ENCODE data around the gene SLC32A1. TPM values are rescaled to one million over a fixed set of nuclear protein-coding genes. Genes with fewer than 3 reads are reported as not detected.

The SLC32A1 gene
- total RNA-seq, 1 donor from 2014 or later: not detected

DNA sequence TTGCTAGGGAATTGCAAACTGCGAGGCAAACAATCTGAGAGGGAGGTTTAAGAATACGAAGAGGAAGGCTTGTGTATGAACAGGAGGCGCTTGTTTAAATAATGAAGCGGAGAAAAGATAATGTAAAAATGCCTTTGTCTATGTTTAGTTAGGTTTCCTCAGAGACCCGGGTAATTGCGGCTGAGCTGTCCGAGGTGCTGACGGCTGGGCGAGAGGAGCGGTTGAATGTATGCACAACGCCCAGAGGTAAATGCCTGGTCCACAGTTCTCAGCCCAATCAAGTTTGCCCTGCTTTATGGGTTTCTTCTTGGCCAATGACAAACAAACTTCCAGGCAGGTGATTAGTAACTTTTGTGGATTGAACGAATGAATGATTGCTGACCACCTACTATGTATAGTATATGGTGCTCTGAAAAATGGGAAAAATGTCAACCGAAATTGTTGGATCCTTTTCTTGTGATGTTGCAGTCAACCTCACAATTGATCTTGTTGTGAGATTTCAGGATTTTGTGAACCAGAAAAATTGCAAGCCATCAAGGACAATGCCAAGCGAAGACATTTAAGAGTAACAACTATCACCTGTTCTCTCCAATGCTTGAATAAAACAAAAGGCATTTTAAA is 38.3 kb upstream of the SLC32A1 start:
- no peaks in the 10 kb centered on the region for H3K4me1 Mint-ChIP-seq (ENCODE audit: low read depth)
- H3K36me3 Mint-ChIP-seq (ENCODE audit: low read depth): no peaks in the 10 kb centered on the region
- H3K4me3 Mint-ChIP-seq (ENCODE audit: unreplicated experiment): no peak overlapping the region
- no peak overlapping the region for H3K27ac Mint-ChIP-seq (ENCODE audit: unreplicated experiment)
- peaks cover 31% of the 10 kb centered on the region for H3K27me3 Mint-ChIP-seq (ENCODE audit: low read depth)
- TF ChIP-seq, protein P1, sequence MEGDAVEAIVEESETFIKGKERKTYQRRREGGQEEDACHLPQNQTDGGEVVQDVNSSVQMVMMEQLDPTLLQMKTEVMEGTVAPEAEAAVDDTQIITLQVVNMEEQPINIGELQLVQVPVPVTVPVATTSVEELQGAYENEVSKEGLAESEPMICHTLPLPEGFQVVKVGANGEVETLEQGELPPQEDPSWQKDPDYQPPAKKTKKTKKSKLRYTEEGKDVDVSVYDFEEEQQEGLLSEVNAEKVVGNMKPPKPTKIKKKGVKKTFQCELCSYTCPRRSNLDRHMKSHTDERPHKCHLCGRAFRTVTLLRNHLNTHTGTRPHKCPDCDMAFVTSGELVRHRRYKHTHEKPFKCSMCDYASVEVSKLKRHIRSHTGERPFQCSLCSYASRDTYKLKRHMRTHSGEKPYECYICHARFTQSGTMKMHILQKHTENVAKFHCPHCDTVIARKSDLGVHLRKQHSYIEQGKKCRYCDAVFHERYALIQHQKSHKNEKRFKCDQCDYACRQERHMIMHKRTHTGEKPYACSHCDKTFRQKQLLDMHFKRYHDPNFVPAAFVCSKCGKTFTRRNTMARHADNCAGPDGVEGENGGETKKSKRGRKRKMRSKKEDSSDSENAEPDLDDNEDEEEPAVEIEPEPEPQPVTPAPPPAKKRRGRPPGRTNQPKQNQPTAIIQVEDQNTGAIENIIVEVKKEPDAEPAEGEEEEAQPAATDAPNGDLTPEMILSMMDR (IDR thresholded peaks at IDR 0.05): no peak
- no peak for DNase-seq (ENCODE audit: low spot score)
- no peaks in the 10 kb centered on the region for H3K9me3 Mint-ChIP-seq (ENCODE audit: low read depth)

DNA sequence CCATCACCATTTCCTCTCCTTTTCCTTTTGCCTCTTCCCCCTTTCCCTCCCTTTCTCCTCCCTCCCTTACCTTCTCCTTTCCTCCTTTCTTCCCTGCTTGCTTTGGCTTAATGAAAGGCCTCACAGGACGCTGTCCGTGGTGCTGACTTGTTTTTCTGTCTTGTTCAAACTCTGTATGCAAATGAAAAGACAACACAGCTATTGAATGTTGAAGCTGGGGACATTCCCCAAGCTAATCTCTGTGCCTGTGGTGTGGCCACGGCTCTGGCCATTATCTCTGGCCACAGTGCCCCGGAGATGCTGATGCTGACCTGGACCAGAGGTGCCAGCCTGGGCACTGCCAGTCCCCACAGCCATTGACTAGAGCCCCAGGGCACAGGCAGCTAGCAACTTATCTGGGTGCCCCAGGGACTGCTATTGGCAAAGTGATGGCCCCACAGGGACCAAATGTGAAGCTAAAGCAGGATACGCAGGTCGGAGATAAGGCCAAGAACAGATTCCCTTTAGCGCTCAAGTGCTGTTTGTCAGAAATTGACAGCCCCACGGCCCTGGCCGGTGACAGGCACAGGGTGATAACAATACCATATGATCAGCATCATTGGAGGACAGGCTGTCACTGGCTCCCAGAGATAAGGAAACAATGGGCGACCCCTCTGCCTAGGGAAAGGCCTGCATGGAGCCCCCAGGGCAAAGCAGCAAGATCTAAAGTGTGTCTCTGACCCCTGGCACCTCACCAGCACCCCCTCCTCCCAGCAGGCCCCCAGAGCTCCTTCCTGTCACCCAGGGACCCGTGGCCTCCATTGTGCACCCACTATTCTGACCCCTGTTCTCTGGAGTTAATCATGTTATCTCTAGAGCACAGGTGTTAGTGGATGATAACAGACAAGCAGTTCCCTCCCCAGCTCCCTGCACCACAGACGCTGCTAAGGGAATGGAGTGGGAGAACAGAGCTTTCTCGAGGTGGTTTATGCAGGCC is 31.6 kb upstream of the SLC32A1 start:
- Mint-ChIP-seq H3K4me1 (ENCODE audit: low read depth) (no peaks in the 10 kb centered on the region), H3K4me3 (ENCODE audit: unreplicated experiment) (no peak overlapping the region), H3K27ac (ENCODE audit: unreplicated experiment) (no peak overlapping the region), H3K9me3 (ENCODE audit: low read depth) (no peaks in the 10 kb centered on the region), H3K36me3 (ENCODE audit: low read depth) (no peaks in the 10 kb centered on the region), H3K27me3 (ENCODE audit: low read depth) (peaks cover 24% of the 10 kb centered on the region)
- DNase-seq (ENCODE audit: low spot score): no peak
- TF ChIP-seq, protein P1 (IDR thresholded peaks at IDR 0.05): no peak

DNA sequence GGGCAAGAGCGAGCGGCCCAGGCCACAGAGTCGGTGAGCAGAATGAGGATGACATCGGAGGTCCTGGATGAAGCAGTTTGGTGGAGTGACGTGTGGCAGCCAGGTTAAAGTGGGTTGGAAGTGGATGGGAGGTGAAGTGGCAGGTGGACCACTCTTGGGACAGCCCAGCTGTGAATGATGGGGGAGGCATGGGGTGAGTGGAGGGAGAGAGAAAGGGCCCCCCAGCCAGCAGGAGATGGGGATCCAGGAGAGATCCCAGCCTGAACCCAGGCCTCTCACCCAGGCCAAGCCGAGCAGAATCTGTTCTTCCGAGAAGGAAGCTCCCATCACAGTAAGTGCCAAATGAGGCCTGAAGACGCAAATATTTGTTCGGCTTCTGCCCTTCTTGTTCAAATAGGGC is 27.0 kb upstream of the SLC32A1 start:
- no peaks in the 10 kb centered on the region for H3K36me3 Mint-ChIP-seq (ENCODE audit: low read depth)
- TF ChIP-seq, protein P1 (IDR thresholded peaks at IDR 0.05): no peak
- H3K4me3 Mint-ChIP-seq (ENCODE audit: unreplicated experiment): no peak overlapping the region
- peaks cover 18% of the 10 kb centered on the region for H3K27me3 Mint-ChIP-seq (ENCODE audit: low read depth)
- no peaks in the 10 kb centered on the region for H3K4me1 Mint-ChIP-seq (ENCODE audit: low read depth)
- no peak overlapping the region for H3K27ac Mint-ChIP-seq (ENCODE audit: unreplicated experiment)
- H3K9me3 Mint-ChIP-seq (ENCODE audit: low read depth): no peaks in the 10 kb centered on the region
- DNase-seq (ENCODE audit: low spot score): no peak

DNA sequence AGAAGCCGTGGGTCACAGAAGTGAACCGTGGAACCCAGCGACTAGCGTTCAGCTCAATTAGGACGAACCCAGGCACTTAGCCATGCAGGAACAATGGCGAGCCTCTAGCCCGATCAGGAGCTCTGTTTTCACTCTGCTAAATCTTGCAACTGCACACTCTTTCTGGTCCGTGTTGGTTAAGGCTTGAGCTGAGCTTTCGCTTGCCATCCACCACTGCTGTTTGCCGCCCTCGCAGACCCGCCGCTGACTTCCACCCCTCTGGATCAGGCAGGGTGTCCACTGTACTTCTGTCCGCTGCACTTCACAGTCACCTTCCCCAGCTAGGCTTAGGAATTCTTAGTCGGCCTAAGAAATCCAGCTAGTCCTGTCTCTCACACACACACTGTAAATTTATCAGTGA is 25.7 kb upstream of the SLC32A1 start:
- H3K9me3 Mint-ChIP-seq (ENCODE audit: low read depth): no peaks in the 10 kb centered on the region
- TF ChIP-seq, protein P1 (IDR thresholded peaks at IDR 0.05): no peak
- H3K4me1 Mint-ChIP-seq (ENCODE audit: low read depth): no peaks in the 10 kb centered on the region

DNA sequence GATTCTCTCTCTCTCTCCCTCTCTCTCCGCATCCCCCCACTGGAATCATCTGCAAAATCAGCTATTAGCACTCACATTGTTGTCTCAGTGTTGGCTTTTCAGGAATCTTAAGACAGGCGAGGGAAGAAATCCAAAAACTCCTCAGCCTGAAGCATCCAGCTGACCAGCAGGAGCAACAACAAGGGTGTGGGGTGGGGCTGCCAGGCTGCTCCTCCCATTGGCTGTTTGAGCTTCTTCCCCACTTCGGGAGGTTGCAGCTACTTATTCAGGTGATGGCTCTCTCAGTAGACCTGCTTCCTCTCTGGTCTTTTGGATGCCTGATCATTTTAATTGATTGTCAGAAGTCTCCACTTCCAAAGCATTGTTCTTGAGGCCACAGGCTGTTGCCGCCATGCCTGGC is 24.1 kb upstream of the SLC32A1 start:
- H3K9me3 Mint-ChIP-seq (ENCODE audit: low read depth): no peaks in the 10 kb centered on the region
- H3K4me1 Mint-ChIP-seq (ENCODE audit: low read depth): no peaks in the 10 kb centered on the region
- no peak overlapping the region for H3K4me3 Mint-ChIP-seq (ENCODE audit: unreplicated experiment)
- DNase-seq (ENCODE audit: low spot score): no peak
- H3K27me3 Mint-ChIP-seq (ENCODE audit: low read depth): peaks cover 38% of the 10 kb centered on the region
- no peak overlapping the region for H3K27ac Mint-ChIP-seq (ENCODE audit: unreplicated experiment)
- no peaks in the 10 kb centered on the region for H3K36me3 Mint-ChIP-seq (ENCODE audit: low read depth)
- TF ChIP-seq, protein P1 (IDR thresholded peaks at IDR 0.05): no peak

More for the DNA sequence above, 25.7 kb upstream of the SLC32A1 start:
- DNase-seq (ENCODE audit: low spot score): no peak
- Mint-ChIP-seq H3K27ac (ENCODE audit: unreplicated experiment) (no peak overlapping the region), H3K4me3 (ENCODE audit: unreplicated experiment) (no peak overlapping the region), H3K27me3 (ENCODE audit: low read depth) (peaks cover 28% of the 10 kb centered on the region), H3K36me3 (ENCODE audit: low read depth) (no peaks in the 10 kb centered on the region)

All from chondrocyte (in vitro differentiated cells).